GM18507 (cell line): ENCODE measurements around the gene ELL3.
"Not testable (repeated sequence)": the region's sequence is repeated elsewhere in the genome, so short reads cannot be mapped to it uniquely, and the experiment has no call there.

Experiments used
- DNase-seq: peaks from one replicate; pipeline ENCODE4 v3.0.0; 2011; ENCODE audit warnings: low read depth; ENCODE audit not compliant: insufficient read length; ENCODE audit errors: extremely low spot score
- FAIRE-seq: peaks from 2 replicates; lab custom pipeline; 2011; peaks lifted over from hg19 to GRCh38; lab: Jason Lieb, UNC

The ELL3 gene

DNA sequence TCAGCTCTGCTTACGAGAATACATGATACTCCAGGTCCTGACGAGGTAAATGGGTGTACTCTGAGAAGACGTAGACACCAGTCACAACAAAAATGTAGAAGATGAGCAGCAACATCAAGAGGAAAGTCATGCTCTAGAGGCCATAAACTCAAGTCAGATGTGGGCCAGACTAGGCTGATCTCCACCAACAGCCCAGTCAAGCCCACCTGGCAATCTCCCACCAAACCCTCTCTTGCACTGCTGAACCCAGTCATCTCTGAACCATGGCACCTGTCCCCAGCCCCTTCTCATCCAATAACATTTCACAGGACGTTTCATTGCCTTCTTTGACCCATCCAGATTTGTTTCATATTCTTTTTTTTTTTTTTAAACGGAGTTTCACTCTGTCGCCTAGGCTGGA is 41.4 kb downstream of the ELL3 start:
- no peak for DNase-seq
- no peak for FAIRE-seq

DNA sequence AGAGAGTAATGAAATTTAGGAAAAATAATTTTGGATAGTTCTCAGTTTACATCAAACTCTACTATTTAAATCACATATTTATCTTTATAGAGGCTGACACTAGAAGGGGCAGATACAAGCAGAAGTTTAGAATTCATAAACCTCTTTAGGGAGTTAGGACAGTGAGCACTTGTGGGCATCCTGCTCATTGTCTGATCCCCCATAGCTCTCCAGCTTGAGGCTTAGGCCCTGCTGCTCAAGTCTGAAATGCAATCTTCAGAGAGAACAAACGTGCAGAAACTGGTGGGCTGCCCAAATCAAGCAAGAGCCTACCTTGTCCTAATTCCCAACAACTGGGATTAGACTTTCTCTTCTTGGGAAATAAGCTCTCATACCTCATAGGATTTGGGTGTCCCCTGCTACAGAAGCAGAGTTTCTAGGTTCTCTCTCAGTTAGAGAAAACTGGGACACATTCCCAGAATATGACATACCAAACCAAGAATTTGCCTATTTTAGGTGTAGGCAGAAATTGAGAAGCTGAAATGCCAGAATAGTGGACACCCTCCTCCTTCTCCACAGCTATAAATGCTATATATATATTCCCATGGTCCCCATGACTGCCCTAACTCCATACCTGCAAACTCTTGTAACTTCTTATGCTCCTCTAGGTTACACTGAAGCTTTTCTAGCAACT is 48.6 kb downstream of the ELL3 start:
- not testable (repeated sequence) for FAIRE-seq, DNase-seq

DNA sequence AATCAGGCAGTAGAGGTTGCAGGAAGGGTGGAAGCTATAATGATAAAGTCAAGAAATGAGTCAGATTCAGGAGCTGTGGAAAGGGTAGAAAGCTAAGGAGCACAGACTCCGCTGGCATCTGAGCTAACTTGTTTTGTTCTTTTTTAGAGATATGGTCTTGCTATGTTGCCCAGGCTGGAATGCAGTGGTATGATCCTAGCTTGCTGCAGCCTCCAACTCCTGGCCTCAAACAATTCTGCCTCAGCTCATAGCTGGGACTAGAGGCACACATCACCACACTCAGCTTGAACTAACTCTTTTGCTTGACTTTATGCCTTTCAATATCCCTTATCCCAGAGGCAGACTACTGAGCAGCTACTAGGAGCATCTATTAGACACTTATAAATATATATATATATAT is 50.5 kb downstream of the ELL3 start:
- not testable (repeated sequence) for DNase-seq, FAIRE-seq

DNA sequence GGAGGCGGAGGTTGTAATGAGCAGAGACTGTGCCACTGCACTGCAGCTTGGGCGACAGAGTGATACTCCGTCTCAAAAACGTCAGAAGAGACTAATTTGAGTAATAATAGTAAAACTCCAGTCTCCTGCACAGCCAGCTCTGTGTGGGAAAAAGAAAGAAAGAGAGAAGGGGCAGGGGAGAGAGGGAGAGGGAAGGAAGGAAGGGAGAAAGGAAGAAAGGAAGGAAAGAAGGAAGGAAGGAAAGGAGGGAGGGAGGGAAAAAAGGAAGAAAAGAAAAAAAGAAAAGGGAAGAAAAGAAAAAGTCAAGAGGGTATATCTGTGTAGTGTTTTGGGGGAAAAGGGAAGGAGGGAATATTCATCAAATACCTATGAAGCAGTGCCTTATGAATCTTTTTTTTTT is 53.6 kb downstream of the ELL3 start:
- no peak for DNase-seq
- no peak for FAIRE-seq
